ENCODE results near the gene GPD1L.

GPD1L gene

GRCh38 chr3:32129832-32130231 is 23.4 kb downstream of the GPD1L start:
- Histone ChIP-seq H3K27me3 (no peaks in the 10 kb centered on the region), H3K4me1 (ENCODE audit: control insufficient read depth in 1 of 2, insufficient read depth in 1 of 2, low read depth in 1 of 2, low read length in 1 of 2) (no peaks in the 10 kb centered on the region), H3K4me3 (ENCODE audit: low read depth in 1 of 2, low read length in 1 of 2) (no peak overlapping the region), H3K36me3 (peaks cover 5% of the 10 kb centered on the region), H3K27ac (no peak overlapping the region), H3K9me3 (no peaks in the 10 kb centered on the region)
- no peak for TF ChIP-seq CTCF (IDR thresholded peaks at IDR 0.05)

GRCh38 chr3:32132121-32132520 is 25.7 kb downstream of the GPD1L start:
- Histone ChIP-seq H3K27me3 (no peaks in the 10 kb centered on the region), H3K4me1 (ENCODE audit: control insufficient read depth in 1 of 2, insufficient read depth in 1 of 2, low read depth in 1 of 2, low read length in 1 of 2) (no peaks in the 10 kb centered on the region), H3K36me3 (peaks cover 5% of the 10 kb centered on the region), H3K27ac (no peak overlapping the region), H3K9me3 (no peaks in the 10 kb centered on the region), H3K4me3 (ENCODE audit: low read depth in 1 of 2, low read length in 1 of 2) (no peak overlapping the region)
- no peak for TF ChIP-seq CTCF (IDR thresholded peaks at IDR 0.05)

- peaks cover 5% of the 10 kb centered on the region for H3K36me3 ChIP-seq
- H3K4me3 ChIP-seq (ENCODE audit: low read depth in 1 of 2, low read length in 1 of 2), result no peak overlapping the region
- no peaks in the 10 kb centered on the region for H3K4me1 ChIP-seq (ENCODE audit: control insufficient read depth in 1 of 2, insufficient read depth in 1 of 2, low read depth in 1 of 2, low read length in 1 of 2)
- H3K9me3 ChIP-seq, result no peaks in the 10 kb centered on the region
- H3K27ac ChIP-seq, result no peak overlapping the region
- H3K27me3 ChIP-seq, result no peaks in the 10 kb centered on the region
- no peak for TF ChIP-seq CTCF (IDR thresholded peaks at IDR 0.05)
Observed at GRCh38 chr3:32132706-32133105, 26.3 kb downstream of the GPD1L start.

GRCh38 chr3:32136703-32137102 is 30.3 kb downstream of the GPD1L start:
- Histone ChIP-seq H3K4me3 (ENCODE audit: low read depth in 1 of 2, low read length in 1 of 2) (no peak overlapping the region), H3K27me3 (no peaks in the 10 kb centered on the region), H3K9me3 (no peaks in the 10 kb centered on the region), H3K36me3 (no peaks in the 10 kb centered on the region), H3K4me1 (ENCODE audit: control insufficient read depth in 1 of 2, insufficient read depth in 1 of 2, low read depth in 1 of 2, low read length in 1 of 2) (peaks cover 5 to 9% of the 10 kb centered on the region in 2 experiments), H3K27ac (no peak overlapping the region)
- TF ChIP-seq CTCF (IDR thresholded peaks at IDR 0.05), result no peak

- no peak overlapping the region for H3K27ac ChIP-seq
- no peaks in the 10 kb centered on the region for H3K9me3 ChIP-seq
- no peak overlapping the region for H3K4me3 ChIP-seq (ENCODE audit: low read depth in 1 of 2, low read length in 1 of 2)
- TF ChIP-seq CTCF (IDR thresholded peaks at IDR 0.05), result no peak
- no peaks in the 10 kb centered on the region for H3K27me3 ChIP-seq
- peaks cover 5 to 9% of the 10 kb centered on the region in 2 experiments for H3K4me1 ChIP-seq (ENCODE audit: control insufficient read depth in 1 of 2, insufficient read depth in 1 of 2, low read depth in 1 of 2, low read length in 1 of 2)
- H3K36me3 ChIP-seq, result no peaks in the 10 kb centered on the region
Observed at GRCh38 chr3:32137870-32138269, 31.4 kb downstream of the GPD1L start.

- H3K4me3 ChIP-seq (ENCODE audit: low read depth in 1 of 2, low read length in 1 of 2), result no peak overlapping the region
- TF ChIP-seq CTCF (IDR thresholded peaks at IDR 0.05), result no peak
- H3K36me3 ChIP-seq, result no peaks in the 10 kb centered on the region
- H3K27me3 ChIP-seq, result no peaks in the 10 kb centered on the region
- no peaks in the 10 kb centered on the region for H3K9me3 ChIP-seq
- H3K27ac ChIP-seq, result no peak overlapping the region
- H3K4me1 ChIP-seq (ENCODE audit: control insufficient read depth in 1 of 2, insufficient read depth in 1 of 2, low read depth in 1 of 2, low read length in 1 of 2), result peaks cover 5 to 9% of the 10 kb centered on the region in 2 experiments
Observed at GRCh38 chr3:32138545-32139104, 32.2 kb downstream of the GPD1L start.
